Adrenal gland (tissue), 12 donors: Measurements from ENCODE around the gene FGF14. TPM values are rescaled to one million over a fixed set of nuclear protein-coding genes. Genes with fewer than 3 reads are reported as not detected.

Experiments
- DNase-seq, 7 donors: peaks; one replicate each; pipeline ENCODE4 v3.0.0-alpha.2; 2019 to 2020
- H3K27ac ChIP-seq, 5 donors: fragments of 200-600 bp; sonication (generic) in 4 of 5; 1 replicate in 3 of 5; 2 replicates in 2 of 5; pipeline versions ENCODE4 v1.5.1 to v1.8.0; 2016 to 2020; ENCODE audit warnings: mild to moderate bottlenecking in 1 of 5
- H3K27me3 ChIP-seq: fragments of 200-600 bp; 2 replicates; pipeline ENCODE4 v1.8.0; 2021
- H3K36me3 ChIP-seq, 2 donors: fragments of 200-600 bp; replicated peaks in 1 of 2; 1 replicate in 1 of 2; 2 replicates in 1 of 2; pipeline versions ENCODE4 v1.5.1 to v1.8.0; 2018 to 2022
- H3K4me1 ChIP-seq, 2 donors: fragments of 200-600 bp; replicated peaks in 1 of 2; 1 replicate in 1 of 2; 2 replicates in 1 of 2; pipeline versions ENCODE4 v1.5.1 to v1.8.0; 2018 to 2021
- H3K4me3 ChIP-seq, 4 donors: fragments of 200-600 bp; sonication (generic) in 3 of 4; one replicate each; pipeline ENCODE4 v1.5.1; 2016 to 2018
- H3K9me3 ChIP-seq, 3 donors: fragments of 200-600 bp; sonication (generic) in 1 of 3; replicated peaks in 1 of 3; 1 replicate in 2 of 3; 2 replicates in 1 of 3; pipeline versions ENCODE4 v1.5.1 to v1.8.0; 2016 to 2021
- CTCF ChIP-seq, 6 experiments: fragments of 450-650 bp in 4 of 6; fragments of 200-600 bp in 2 of 6; sonication (generic) in 1 of 6; IDR thresholded peaks; 1 replicate in 5 of 6; 2 replicates in 1 of 6; pipeline versions ENCODE4 v1.5.1 to v1.8.0; 2016 to 2021; ENCODE audit warnings: antibody characterized with exemption in 6 of 6, mild to moderate bottlenecking in 2 of 6, moderate library complexity in 1 of 6
- POLR2A ChIP-seq, 2 donors: fragments of 450-650 bp; IDR thresholded peaks; one replicate each; pipeline ENCODE4 v1.6.1; 2017; ENCODE audit warnings: antibody characterized with exemption in 2 of 2, mild to moderate bottlenecking in 2 of 2, moderate library complexity in 1 of 2
- WGBS, 4 donors: extraction: QIAGEN DNeasy Blood & Tissue Kit in 2 of 4; methylation state at CpG; one replicate each; pipeline versions ENCODE4 v1.1.5 to v1.1.7; 2013 to 2017; 5-methylcytosine and 5-hydroxymethylcytosine counted together
- intact Hi-C, 2 donors: fragments of 100-400 bp; cut with DNase I; formaldehyde crosslinking; loops; one replicate each; pipeline versions ENCODE4 v1.14.1 to v1.15.0; 2022 to 2023
- polyA plus RNA-seq, 3 donors: library from polyadenylated mRNA; stranded (reverse); fragments of 200-250 nt in 2 of 3; fragments of 350-450 nt in 1 of 3; fragmentation: Illumina TruSeq in 1 of 3; extraction: RNeasy Lipid Tissue Mini Kit (QIAGEN cat#74804) in 1 of 3; gene quantifications; one replicate each; pipeline ENCODE4 v1.2.3, GENCODE V29; 2013 to 2014
- total RNA-seq, 9 donors: library from RNA; depleted of rRNA in 4 of 9; stranded (reverse); fragments of >200 nt in 4 of 9; fragments of 120-200 nt in 1 of 9; fragmentation: NEBNext Ultra II Directional in 1 of 9; extraction: Animal tissue kit (Norgen Biotek cat#: 25700) in 1 of 9; gene quantifications; one replicate each; pipeline versions ENCODE4 v1.1.0 to v1.2.4, GENCODE V29; 2013 to 2023
- donor health status: healthy with polysubstance abuse.
- donor health status: Bipolar disorder and iron deficiency.
- donor health status: DM: yes; HTN: yes; CAD: no.
- donor health status: DM: no; HTN: no; CAD: no.
- donor health status: DM: no; HTN: no; CAD: no.
- donor health status: DM: yes; HTN: yes; CAD: no.

The FGF14 gene
- total and polyA plus RNA-seq, 12 donors = 0.32 to 9.3 (median 2.8) TPM; not detected in 2

- Histone ChIP-seq H3K27ac (no peak overlapping the region), H3K4me1 (no peaks in the 10 kb centered on the region), H3K27me3 (no peaks in the 10 kb centered on the region), H3K9me3 (no peaks in the 10 kb centered on the region), H3K36me3 (no peaks in the 10 kb centered on the region), H3K4me3 (no peak overlapping the region)
- no peak for DNase-seq
- intact Hi-C loops = no loop called here
- TF ChIP-seq CTCF (IDR thresholded peaks at IDR 0.05) (no peak), POLR2A (IDR thresholded peaks at IDR 0.05) (no peak)
- WGBS, 4 donors = 61 to 64% (median 64%) methylated on average over 3 of the region's 3 CpGs
Measured at GRCh38 chr13:101736566-101736965, 665.3 kb downstream of the FGF14 start.

- intact Hi-C loops = no loop called here
- H3K27ac ChIP-seq = no peak overlapping the region
- H3K27me3 ChIP-seq = no peaks in the 10 kb centered on the region
- no peak overlapping the region for H3K4me3 ChIP-seq
- no peaks in the 10 kb centered on the region for H3K9me3 ChIP-seq
- no peaks in the 10 kb centered on the region for H3K4me1 ChIP-seq
- 79 to 91% (median 84%) methylated on average over 3 of the region's 3 CpGs for WGBS, 4 donors
- H3K36me3 ChIP-seq = no peaks in the 10 kb centered on the region
- TF ChIP-seq CTCF (IDR thresholded peaks at IDR 0.05) = no peak
- TF ChIP-seq POLR2A (IDR thresholded peaks at IDR 0.05) = no peak
- DNase-seq = no peak
Measured at GRCh38 chr13:101730420-101731000, 671.3 kb downstream of the FGF14 start.

GRCh38 chr13:101728615-101729014, 673.2 kb downstream of the FGF14 start:
- intact Hi-C loops = no loop called here
- no peaks in the 10 kb centered on the region for H3K27me3 ChIP-seq
- WGBS, 4 donors = 71 to 80% (median 75%) methylated on average over 3 of the region's 3 CpGs
- H3K9me3 ChIP-seq = no peaks in the 10 kb centered on the region
- H3K27ac ChIP-seq = no peak overlapping the region
- DNase-seq = no peak
- no peak overlapping the region for H3K4me3 ChIP-seq
- no peak for TF ChIP-seq POLR2A (IDR thresholded peaks at IDR 0.05)
- TF ChIP-seq CTCF (IDR thresholded peaks at IDR 0.05) = no peak
- H3K4me1 ChIP-seq = no peaks in the 10 kb centered on the region
- no peaks in the 10 kb centered on the region for H3K36me3 ChIP-seq

- intact Hi-C loops = no loop called here
- no peak for DNase-seq
- no peak overlapping the region for H3K27ac ChIP-seq
- no peaks in the 10 kb centered on the region for H3K27me3 ChIP-seq
- no peaks in the 10 kb centered on the region for H3K4me1 ChIP-seq
- H3K36me3 ChIP-seq = no peaks in the 10 kb centered on the region
- TF ChIP-seq POLR2A (IDR thresholded peaks at IDR 0.05) = no peak
- TF ChIP-seq CTCF (IDR thresholded peaks at IDR 0.05) = no peak
- no peaks in the 10 kb centered on the region for H3K9me3 ChIP-seq
- no peak overlapping the region for H3K4me3 ChIP-seq
Measured at GRCh38 chr13:101728021-101728420, 673.8 kb downstream of the FGF14 start.
